ENCODE measurements around the gene PHF23.

Gene PHF23

GRCh38 chr17:7262192-7262934 lies 23.1 kb upstream of the PHF23 start, which contains the start of gene CLDN7:
TSS of gene CLDN7 (minus strand) at chr17:7262478. CDS start at chr17:7262043, 435 bp downstream.
- DNase-seq (ENCODE audit: insufficient read length, low spot score) = no peak
- no peak for TF ChIP-seq CTCF (IDR thresholded peaks at IDR 0.05; ENCODE audit: insufficient read depth, missing control alignments)
- FAIRE-seq = no peak

- DNase-seq (ENCODE audit: insufficient read length, low spot score) (no peak), FAIRE-seq (no peak)
- TF ChIP-seq CTCF (IDR thresholded peaks at IDR 0.05; ENCODE audit: insufficient read depth, missing control alignments) = no peak
Measured at GRCh38 chr17:7261379-7262191, 22.3 kb upstream of the PHF23 start.

GRCh38 chr17:7260651-7261378 lies 21.6 kb upstream of the PHF23 start:
- TF ChIP-seq CTCF (IDR thresholded peaks at IDR 0.05; ENCODE audit: insufficient read depth, missing control alignments) = no peak
- FAIRE-seq (no peak), DNase-seq (ENCODE audit: insufficient read length, low spot score) (no peak)

- no peak for FAIRE-seq
- no peak for TF ChIP-seq CTCF (IDR thresholded peaks at IDR 0.05; ENCODE audit: insufficient read depth, missing control alignments)
- no peak for DNase-seq (ENCODE audit: insufficient read length, low spot score)
Measured at GRCh38 chr17:7260151-7260550, 20.9 kb upstream of the PHF23 start.

DNA sequence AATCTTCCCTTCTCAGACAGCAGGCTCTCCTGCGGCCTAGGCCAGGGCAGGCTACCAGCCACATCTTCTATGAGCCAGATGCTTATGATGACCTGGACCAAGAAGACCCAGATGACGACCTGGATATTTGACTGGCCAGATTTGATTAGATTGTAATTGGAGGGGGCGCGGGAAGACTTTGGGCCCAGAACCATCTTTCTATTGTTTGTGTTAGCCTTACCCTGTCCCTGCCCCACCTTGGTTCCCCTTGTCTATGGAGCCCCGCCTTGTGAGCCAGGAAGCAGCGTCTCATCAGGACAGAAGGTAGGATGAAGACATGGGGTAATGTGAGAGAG lies 20.3 kb upstream of the PHF23 start:
- no peak for TF ChIP-seq CTCF (IDR thresholded peaks at IDR 0.05; ENCODE audit: insufficient read depth, missing control alignments)
- FAIRE-seq (no peak), DNase-seq (ENCODE audit: insufficient read length, low spot score) (no peak)

- no peak for FAIRE-seq
- no peak for DNase-seq (ENCODE audit: insufficient read length, low spot score)
- TF ChIP-seq CTCF (IDR thresholded peaks at IDR 0.05; ENCODE audit: insufficient read depth, missing control alignments) = no peak
Measured at GRCh38 chr17:7258731-7259554, 19.7 kb upstream of the PHF23 start.
